K562 (cell line): Measurements from ENCODE around the gene CFAP141. TPM values are rescaled to one million over a fixed set of nuclear protein-coding genes. Genes with fewer than 3 reads are reported as not detected.

Source experiments
- ATAC-seq: fragments of 200-7000 bp; cut with Tn5 transposase; 3 replicates; pipeline ENCODE4 v1.9.1; 2020; ENCODE audit warnings: moderate library complexity
- BruUV-seq: library from RNA; stranded (reverse); fragments of 400-500 nt; replicated peaks from 2 replicates; lab custom pipeline; 2021; lab: Mats Ljungman, UMichigan
- CTCF ChIA-PET: fragments of 300-600 bp; formaldehyde crosslinking; extraction: SDS; loops from one replicate; lab custom pipeline; 2021; ENCODE audit warnings: low intra/inter-chr PET ratio; lab: Yijun Ruan, JAX
- POLR2A ChIA-PET: fragments of 300-600, 350-650 bp; sonication (Branson Sonifier 250); formaldehyde crosslinking; extraction: SDS; loops from one replicate; lab custom pipeline; 2021; ENCODE audit warnings: antibody characterized with exemption, inconsistent platforms; lab: Yijun Ruan, JAX
- DNase-seq, 4 experiments: peaks; one replicate each; pipeline versions ENCODE4 v3.0.0 to v3.0.0-alpha.2; 2011 to 2018; ENCODE audit warnings: low spot score in 3 of 4, mixed read lengths in 3 of 4; ENCODE audit errors: extremely low read depth in 1 of 4
- FAIRE-seq: peaks from 2 replicates; lab custom pipeline; 2011; peaks lifted over from hg19 to GRCh38; lab: Jason Lieb, UNC
- H2AFZ ChIP-seq: 2 replicates; pipeline ENCODE4 v1.6.0; 2011; ENCODE audit warnings: low read depth, low read length, control low read depth, inconsistent platforms
- H3K27ac ChIP-seq: fragments of 200-600 bp; 3 replicates; pipeline ENCODE4 v1.8.0; 2011; ENCODE audit warnings: low read depth, mild to moderate bottlenecking, control low read depth, inconsistent platforms, low read length, moderate library complexity, mixed read lengths; ENCODE audit errors: extremely low read depth
- H3K27me3 ChIP-seq, 2 experiments: fragments of 300-600 bp in 1 of 2; 2 replicates in 1 of 2; 3 replicates in 1 of 2; pipeline versions ENCODE4 v1.6.0 to v1.8.0; 2011; ENCODE audit warnings: inconsistent platforms in 2 of 2, low read length in 2 of 2, mild to moderate bottlenecking in 1 of 2, mixed read lengths in 1 of 2, moderate library complexity in 1 of 2; ENCODE audit not compliant: control insufficient read depth in 2 of 2, insufficient read depth in 2 of 2
- H3K36me3 ChIP-seq: fragments of 300-600 bp; 3 replicates; pipeline ENCODE4 v1.8.0; 2011; ENCODE audit warnings: mild to moderate bottlenecking, low read length, inconsistent platforms; ENCODE audit not compliant: control insufficient read depth, insufficient read depth
- H3K4me1 ChIP-seq, 2 experiments: fragments of 200-600 bp in 1 of 2; replicated peaks in 1 of 2; 2 replicates in 1 of 2; 3 replicates in 1 of 2; pipeline versions ENCODE4 v1.5.1 to v1.8.0; 2011; ENCODE audit warnings: inconsistent platforms in 2 of 2, low read length in 2 of 2, mild to moderate bottlenecking in 1 of 2, mixed read lengths in 1 of 2, moderate library complexity in 1 of 2; ENCODE audit not compliant: control insufficient read depth in 2 of 2, insufficient read depth in 2 of 2
- H3K4me2 ChIP-seq: 2 replicates; pipeline ENCODE4 v1.6.1; 2011; ENCODE audit warnings: low read length, control low read depth, inconsistent platforms, mixed read lengths; ENCODE audit not compliant: insufficient read depth
- H3K4me3 ChIP-seq: fragments of 200-600 bp; sonication (generic), shearing (Covaris generic); 2 replicates; pipeline ENCODE4 v1.5.1; 2016; ENCODE audit warnings: control low read depth, inconsistent platforms
- H3K79me2 ChIP-seq: fragments of 200-600 bp; 3 replicates; pipeline ENCODE4 v1.8.0; 2011; ENCODE audit warnings: low read length, inconsistent platforms; ENCODE audit not compliant: control insufficient read depth, insufficient read depth
- H3K9ac ChIP-seq, 2 experiments: 2 replicates each; pipeline versions ENCODE4 v1.6.0 to v1.6.1; 2011; ENCODE audit warnings: low read depth in 2 of 2, low read length in 2 of 2, control low read depth in 1 of 2, inconsistent platforms in 1 of 2, mild to moderate bottlenecking in 1 of 2, mixed read lengths in 1 of 2; ENCODE audit not compliant: insufficient read depth in 1 of 2
- H3K9me1 ChIP-seq: one replicate; pipeline ENCODE4 v1.6.0; 2011; ENCODE audit warnings: inconsistent platforms, mild to moderate bottlenecking, low read length, moderate library complexity; ENCODE audit not compliant: control insufficient read depth, insufficient read depth
- H3K9me3 ChIP-seq: replicated peaks from 2 replicates; pipeline ENCODE4 v1.5.1; 2011; ENCODE audit warnings: low read depth, low read length, inconsistent platforms; ENCODE audit not compliant: control insufficient read depth, insufficient read depth
- H4K20me1 ChIP-seq: replicated peaks from 2 replicates; pipeline ENCODE4 v1.6.1; 2011; ENCODE audit warnings: low read length, inconsistent platforms, mixed read lengths; ENCODE audit not compliant: control insufficient read depth, insufficient read depth
- ARID4B ChIP-seq: sonication (generic); formaldehyde crosslinking; IDR thresholded peaks from 2 replicates; pipeline ENCODE4 v1.8.0; 2022; ENCODE audit warnings: mild to moderate bottlenecking, missing genetic modification reagents
- FOXA1 ChIP-seq: fragments of 450-650 bp; IDR thresholded peaks from 2 replicates; pipeline ENCODE4 v1.6.1; 2016; ENCODE audit warnings: mild to moderate bottlenecking, borderline replicate concordance
- NR4A1 ChIP-seq, 2 experiments: fragments of 250-450 bp in 1 of 2; fragments of 450-650 bp in 1 of 2; sonication (Bioruptor Pico) in 1 of 2; IDR thresholded peaks; 2 replicates each; pipeline versions ENCODE4 v1.4.0 to v1.6.1; 2016 to 2020; ENCODE audit warnings: mild to moderate bottlenecking in 2 of 2, missing compliant biosample characterization in 1 of 2, missing genetic modification characterization in 1 of 2, moderate library complexity in 1 of 2
- POU5F1 ChIP-seq: fragments of 150-350 bp; IDR thresholded peaks from 2 replicates; pipeline ENCODE4 v1.6.1; 2014; ENCODE audit warnings: borderline replicate concordance, low read length, low read depth, mild to moderate bottlenecking; ENCODE audit not compliant: partially characterized antibody
- SOX6 ChIP-seq: fragments of 450-650 bp; IDR thresholded peaks from 2 replicates; pipeline ENCODE4 v1.6.1; 2014; ENCODE audit warnings: mild to moderate bottlenecking
- SRF ChIP-seq, 2 experiments: fragments of 250-450, 450-650 bp in 1 of 2; sonication (Bioruptor Pico) in 1 of 2; sonication (generic) in 1 of 2; formaldehyde crosslinking; IDR thresholded peaks; 2 replicates each; pipeline versions ENCODE4 v1.5.0 to v1.5.1; 2020 to 2022; ENCODE audit warnings: mild to moderate bottlenecking in 1 of 2, missing genetic modification reagents in 1 of 2
- ZNF253 ChIP-seq: fragments of 250-450 bp; sonication (Bioruptor Pico); conservative IDR thresholded peaks from 2 replicates; pipeline ENCODE4 v1.6.1; 2021; ENCODE audit warnings: mild to moderate bottlenecking
- ZNF584 ChIP-seq: fragments of 200-800 bp; sonication (Bioruptor generic); IDR thresholded peaks from 2 replicates; pipeline ENCODE4 v1.6.1; 2016; ENCODE audit warnings: low read depth, mild to moderate bottlenecking, missing genetic modification characterization, missing compliant biosample characterization
- WGBS: fragments of 100-300 bp; shearing (Covaris generic); methylation state at CpG from one replicate; pipeline ENCODE4 v1.1.6; 2016; ENCODE audit warnings: low coverage, mixed read lengths; ENCODE audit not compliant: insufficient coverage; ENCODE audit errors: missing lambda C conversion rate; 5-methylcytosine and 5-hydroxymethylcytosine counted together
- in situ Hi-C: fragments of 300-500 bp; cut with MboI; formaldehyde crosslinking; loops from 4 replicates; pipeline ENCODE4 v1.15.0; 2018; ENCODE audit warnings: inconsistent platforms, mixed read lengths
- intact Hi-C: fragments of 100-400 bp; cut with micrococcal nuclease; formaldehyde crosslinking; loops from 2 replicates; pipeline ENCODE4 v1.14.2; 2022
- polyA plus RNA-seq, 8 experiments: library from polyadenylated mRNA; depleted of rRNA in 4 of 8; stranded (reverse) in 5 of 8; unstranded in 3 of 8; fragments of >200 nt; fragmentation: Nextera tagmentation in 2 of 8; fragmentation: Illumina TruSeq in 1 of 8; extraction: Ambion mirVana in 2 of 8; extraction: Trizol in 1 of 8; gene quantifications; 2 replicates each; pipeline versions ENCODE4 v1.2.1 to v1.2.3, GENCODE V29; 2011 to 2014; ENCODE audit warnings: inconsistent platforms in 1 of 8, missing spikeins in 1 of 8
- total RNA-seq, 7 experiments: library from RNA; depleted of rRNA in 6 of 7; stranded (reverse); fragments of >200 nt in 6 of 7; fragmentation: Illumina TruSeq in 2 of 7; extraction: Trizol in 2 of 7; gene quantifications; 2 replicates each; pipeline versions ENCODE4 v1.2.1 to v1.2.3, GENCODE V29; 2011 to 2021; ENCODE audit warnings: low replicate concordance in 1 of 7
- TF ChIP-seq, protein P1 (sequence below), 3 experiments: IDR thresholded peaks in 2 of 3; conservative IDR thresholded peaks in 1 of 3; 2 replicates each; pipeline ENCODE4 v1.5.1; 2011 to 2012; ENCODE audit warnings: low read length in 3 of 3, mild to moderate bottlenecking in 3 of 3, control low read depth in 2 of 3, improper control_type of control experiment in 1 of 3, inconsistent platforms in 1 of 3, low read depth in 1 of 3, mixed read lengths in 1 of 3, moderate library complexity in 1 of 3; ENCODE audit not compliant: insufficient read depth in 2 of 3

Gene CFAP141
- total and polyA plus RNA-seq, 9 of the 15 experiments (the other 6 are each of a cell fraction or from before 2014, with no cell fraction given) = not detected

DNA sequence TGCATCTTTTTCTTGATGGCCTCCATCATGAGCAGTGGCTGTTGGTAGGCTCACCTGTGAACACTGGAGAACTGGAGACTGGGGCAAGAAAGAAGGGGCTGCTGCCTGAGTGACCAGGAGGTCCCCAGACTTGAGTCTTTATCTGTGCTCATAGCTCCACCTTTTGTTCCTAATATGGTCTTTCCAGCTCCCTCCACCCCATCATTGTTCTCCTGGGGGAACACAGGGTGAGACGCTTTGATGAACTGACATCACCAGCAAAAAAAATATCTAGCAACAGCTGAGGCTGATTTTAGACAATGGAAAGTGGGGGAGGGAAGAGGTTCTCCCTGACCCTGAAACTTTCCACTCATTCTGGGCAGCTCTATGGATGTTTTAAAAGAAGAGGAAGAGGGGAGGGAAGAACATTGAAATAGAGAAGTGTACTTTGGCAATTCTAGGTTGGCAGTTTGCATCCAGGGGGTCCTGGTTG, 14.1 kb downstream of the CFAP141 start, which contains the start of gene TPM3:
TSS of gene TPM3 (minus strand) at position 111 of the 472 bp plus-strand sequence. CDS start at position 29, 82 bp downstream.
- Histone ChIP-seq H3K36me3 (no peaks in the 10 kb centered on the region), H3K79me2 (no peaks in the 10 kb centered on the region), H4K20me1 (no peaks in the 10 kb centered on the region), H3K9ac (peak within 1 kb of the TSS in 1 of 2 experiments; percentile 2; a peak in 1 of 4 replicates), H3K9me1 (no peaks in the 10 kb centered on the region), H3K4me2 (peak within 1 kb of the TSS; percentile 12; the same call in 1 of the 2 replicates), H3K27me3 (no peaks in the 10 kb centered on the region), H3K4me3 (no peak within 1 kb of the TSS), H3K9me3 (no peaks in the 10 kb centered on the region), H3K4me1 (peaks cover 8 to 25% of the 10 kb centered on the region in 2 experiments; a peak in 4 of 5 replicates), H2AFZ (0 out of 2 replicates have a peak within 1 kb of the TSS, but pooled peaks have one; percentile 44), H3K27ac (no peak within 1 kb of the TSS)
- BruUV-seq = no TSS peak
- WGBS = 0% methylated on average over 1 of the region's 1 CpG
- FAIRE-seq (peak; percentile 6), DNase-seq (no peak), ATAC-seq (peak; percentile 20; the same call in 2 of the 3 replicates)
- POLR2A ChIA-PET = interaction anchor here (0.6 to 2.9 kb wide), 7 partner anchors 10 to 903 kb away, joined by 3 to 12 read pairs (median 3); partner anchors contain the start of genes RPS27 and UBAP2L
- CTCF ChIA-PET = no interaction called here
- in situ Hi-C loops (loop anchor here (5.0 kb wide), 2 partner anchors 55 to 145 kb away; no protein-coding TSS in a partner anchor), intact Hi-C loops (loop anchor here (10.0 kb wide), 1 partner anchor 273 kb away; no protein-coding TSS in a partner anchor)
- TF ChIP-seq SRF (CRISPR knock-in tag; IDR thresholded peaks at IDR 0.05) = peak in 1 of 2 experiments; percentile 76; a peak in 1 of 4 replicates
- TF ChIP-seq SOX6 = 0 out of 2 replicates have a peak, but pooled peaks have one; percentile 14
- no peak for TF ChIP-seq NR4A1 (CRISPR knock-in tag; IDR thresholded peaks at IDR 0.05)
- no peak for TF ChIP-seq NR4A1 (tag; IDR thresholded peaks at IDR 0.05)
- no peak for TF ChIP-seq ZNF253 (CRISPR knock-in tag)
- no peak for TF ChIP-seq ZNF584 (CRISPR knock-in tag)
- no peak for TF ChIP-seq ARID4B (CRISPR knock-in tag)
- TF ChIP-seq POU5F1 = no peak
- TF ChIP-seq FOXA1 = no peak
- TF ChIP-seq, protein P1, sequence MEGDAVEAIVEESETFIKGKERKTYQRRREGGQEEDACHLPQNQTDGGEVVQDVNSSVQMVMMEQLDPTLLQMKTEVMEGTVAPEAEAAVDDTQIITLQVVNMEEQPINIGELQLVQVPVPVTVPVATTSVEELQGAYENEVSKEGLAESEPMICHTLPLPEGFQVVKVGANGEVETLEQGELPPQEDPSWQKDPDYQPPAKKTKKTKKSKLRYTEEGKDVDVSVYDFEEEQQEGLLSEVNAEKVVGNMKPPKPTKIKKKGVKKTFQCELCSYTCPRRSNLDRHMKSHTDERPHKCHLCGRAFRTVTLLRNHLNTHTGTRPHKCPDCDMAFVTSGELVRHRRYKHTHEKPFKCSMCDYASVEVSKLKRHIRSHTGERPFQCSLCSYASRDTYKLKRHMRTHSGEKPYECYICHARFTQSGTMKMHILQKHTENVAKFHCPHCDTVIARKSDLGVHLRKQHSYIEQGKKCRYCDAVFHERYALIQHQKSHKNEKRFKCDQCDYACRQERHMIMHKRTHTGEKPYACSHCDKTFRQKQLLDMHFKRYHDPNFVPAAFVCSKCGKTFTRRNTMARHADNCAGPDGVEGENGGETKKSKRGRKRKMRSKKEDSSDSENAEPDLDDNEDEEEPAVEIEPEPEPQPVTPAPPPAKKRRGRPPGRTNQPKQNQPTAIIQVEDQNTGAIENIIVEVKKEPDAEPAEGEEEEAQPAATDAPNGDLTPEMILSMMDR (IDR thresholded peaks at IDR 0.05 in 2 of 3, conservative IDR thresholded peaks at IDR 0.05 in 1 of 3; ENCODE audit: insufficient read depth in 2 of 3, low read depth in 1 of 3, low read length in 3 of 3) = peak in 1 of 3 experiments; percentile 2; a peak in 1 of 6 replicates
